ENCODE data around the gene SMIM43. TPM values are rescaled to one million over a fixed set of nuclear protein-coding genes. Genes with fewer than 3 reads are reported as not detected.
A peak's percentile ranks its signal among the peaks of the same experiment; 100 is the strongest.

SMIM43 gene
- total and polyA plus RNA-seq, 2 of the 8 experiments (the other 6 are each of a cell fraction or from before 2014, with no cell fraction given): 0.50 to 0.94 TPM

DNA sequence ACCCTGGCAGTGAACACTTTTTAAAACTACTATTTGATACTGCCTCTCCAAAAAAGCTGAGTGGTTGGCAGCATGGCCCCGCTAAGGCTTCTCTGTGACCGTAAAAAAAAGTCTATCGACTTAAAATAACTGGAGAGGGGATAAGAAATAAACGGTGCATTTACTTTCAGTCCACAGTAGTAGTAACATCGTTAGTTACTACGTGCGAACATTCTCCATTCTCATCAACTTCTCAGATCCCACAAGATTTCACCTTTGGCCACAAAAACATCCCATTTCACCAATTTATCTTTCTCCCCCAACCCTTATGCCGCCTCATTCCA is 35.6 kb upstream of the SMIM43 start:
- peaks cover 14 to 32% (median 23%) of the 10 kb centered on the region in 4 experiments for H3K36me3 ChIP-seq (ENCODE audit: control insufficient read depth in 2 of 4, insufficient read depth in 4 of 4, low read length in 3 of 4)
- FAIRE-seq (no peak), DNase-seq (ENCODE audit: low read depth in 1 of 2, low spot score in 2 of 2) (no peak)
- H3K79me2 ChIP-seq (ENCODE audit: control insufficient read depth in 1 of 2, insufficient read depth in 2 of 2, low read length in 2 of 2): peaks cover 3 to 21% of the 10 kb centered on the region in 2 experiments; a peak in 2 of 4 replicates
- peaks cover 5 to 11% (median 6%) of the 10 kb centered on the region in 4 experiments; a peak in 6 of 7 replicates for H3K4me1 ChIP-seq (replicated peaks in 1 of 4; ENCODE audit: control insufficient read depth in 3 of 4, insufficient read depth in 4 of 4, low read length in 3 of 4)
- no peak overlapping the region; the same call in 1 of the 2 replicates for H2BK12ac ChIP-seq (ENCODE audit: low read depth, low read length)
- H3K14ac ChIP-seq (ENCODE audit: insufficient read length): no peak overlapping the region
- H2BK120ac ChIP-seq (replicated peaks; ENCODE audit: low read depth, low read length): no peak overlapping the region
- no peaks in the 10 kb centered on the region for H3K79me1 ChIP-seq (ENCODE audit: low read depth, low read length)
- no peaks in the 10 kb centered on the region for H3K27me3 ChIP-seq (replicated peaks in 1 of 4; ENCODE audit: control insufficient read depth in 3 of 4, extremely low read depth in 1 of 4, insufficient read depth in 3 of 4, low read length in 3 of 4)
- H3K9me3 ChIP-seq (ENCODE audit: insufficient read depth in 2 of 2, low read depth in 1 of 2, low read length in 1 of 2): no peaks in the 10 kb centered on the region
- peak overlapping the region; percentile 72 for H2BK5ac ChIP-seq (ENCODE audit: low read depth, low read length)
- H3K9ac ChIP-seq (replicated peaks in 1 of 4; ENCODE audit: extremely low read depth in 1 of 4, low read depth in 3 of 4, low read length in 3 of 4): peak overlapping the region; percentile 74 to 98 (median 96)
- 0 out of 2 replicates have a peak overlapping the region, but pooled peaks have one; percentile 61 for H2AK5ac ChIP-seq (ENCODE audit: low read depth, low read length)
- peak overlapping the region; percentile 93 for H3K18ac ChIP-seq (ENCODE audit: extremely low read depth, low read length)
- peak overlapping the region; percentile 96 for H3K27ac ChIP-seq (ENCODE audit: low read depth, low read length)
- POLR2A ChIA-PET (ENCODE audit: partially characterized antibody): interaction anchor here (0.8 to 14.8 kb wide), 13 partner anchors 8 to 105 kb away, joined by 3 to 246 read pairs (median 5); partner anchors contain the start of genes CCNA2 and SMIM43
- H4K5ac ChIP-seq (ENCODE audit: insufficient read length, low read depth, low read length): peak overlapping the region; percentile 77
- 76% methylated on average over 8 of the region's 8 CpGs; no CpG with 5 or more reads in 1 of the 2 experiments for WGBS, 2 experiments (ENCODE audit: extremely low coverage in 1 of 2, insufficient coverage in 1 of 2, insufficient read length in 1 of 2, insufficient replicate concordance in 2 of 2, low coverage in 1 of 2, low lambda C conversion rate in 2 of 2, missing lambda C conversion rate in 1 of 2)
- H4K91ac ChIP-seq (replicated peaks; ENCODE audit: insufficient read length, low read length): peak overlapping the region; percentile 31
- no peak overlapping the region for H3K23ac ChIP-seq (ENCODE audit: insufficient read length)
- H4K8ac ChIP-seq (ENCODE audit: extremely low read depth, insufficient read depth, low read length): no peak overlapping the region
- peak overlapping the region; percentile 73 to 98 (median 94) for H3K4me3 ChIP-seq (ENCODE audit: extremely low read depth in 1 of 4, insufficient read depth in 2 of 4, low read depth in 3 of 4, low read length in 4 of 4)
- H3K56ac ChIP-seq (replicated peaks; ENCODE audit: insufficient read length, low read depth, low read length): peak overlapping the region; percentile 21
- H4K20me1 ChIP-seq (replicated peaks in 1 of 2; ENCODE audit: control insufficient read depth in 1 of 2, insufficient read depth in 2 of 2, low read length in 2 of 2): no peaks in the 10 kb centered on the region
- no peak overlapping the region for H2BK15ac ChIP-seq (ENCODE audit: low read length)
- H3K4me2 ChIP-seq (ENCODE audit: insufficient read depth in 1 of 2, low read depth in 2 of 2, low read length in 2 of 2): peak overlapping the region; percentile 72 to 82
- H2BK20ac ChIP-seq (ENCODE audit: low read length): no peak overlapping the region
- CTCF ChIA-PET (ENCODE audit: partially characterized antibody): no interaction called here
- H3K4ac ChIP-seq (replicated peaks; ENCODE audit: insufficient read length, low read depth, low read length): peak overlapping the region; percentile 40
- H2AFZ ChIP-seq (ENCODE audit: low read length): 0 out of 2 replicates have a peak overlapping the region, but pooled peaks have one; percentile 4
- H3K23me2 ChIP-seq (ENCODE audit: low read depth, low read length): peaks cover 3% of the 10 kb centered on the region
- TF ChIP-seq RFX5 (IDR thresholded peaks at IDR 0.05; ENCODE audit: borderline replicate concordance, low read depth, low read length): no peak
- no peak for TF ChIP-seq NANOG (IDR thresholded peaks at IDR 0.05; ENCODE audit: insufficient read depth, low read depth, low read length, poor library complexity, severe bottlenecking)
- no peak for TF ChIP-seq SP1 (IDR thresholded peaks at IDR 0.05; ENCODE audit: low read depth, low read length)
- no peak for TF ChIP-seq CHD2 (IDR thresholded peaks at IDR 0.05; ENCODE audit: low read length)
- no peak; the same call in 1 of the 2 replicates for TF ChIP-seq CHD1 (IDR thresholded peaks at IDR 0.05; ENCODE audit: low read depth, low read length)
- no peak for TF ChIP-seq TAF1 (IDR thresholded peaks at IDR 0.05; ENCODE audit: low read depth, low read length)
- TF ChIP-seq HDAC6 (IDR thresholded peaks at IDR 0.05; ENCODE audit: low read depth, low read length): no peak
- no peak for TF ChIP-seq SP2 (IDR thresholded peaks at IDR 0.05; ENCODE audit: low read length)
- TF ChIP-seq EGR1 (IDR thresholded peaks at IDR 0.05; ENCODE audit: borderline replicate concordance, low read depth, low read length): no peak
- TF ChIP-seq CTBP2 (IDR thresholded peaks at IDR 0.05; ENCODE audit: borderline replicate concordance, insufficient read depth, insufficient read length, low read length): no peak
- TF ChIP-seq RXRA (IDR thresholded peaks at IDR 0.05; ENCODE audit: insufficient read depth, low read depth, low read length): no peak
- TF ChIP-seq POU5F1 (IDR thresholded peaks at IDR 0.05; ENCODE audit: low read depth, low read length): no peak
- TF ChIP-seq JUN (IDR thresholded peaks at IDR 0.05; ENCODE audit: low read depth, low read length): no peak
- no peak for TF ChIP-seq YY1 (IDR thresholded peaks at IDR 0.05; ENCODE audit: low read depth, low read length)
- TF ChIP-seq CBX8 (IDR thresholded peaks at IDR 0.05; ENCODE audit: borderline replicate concordance, low read depth, low read length): no peak

Measured in H1 (cell line).